Left lobe of liver (tissue), 2 donors: Measurements from ENCODE around the gene GALNT15. TPM values are rescaled to one million over a fixed set of nuclear protein-coding genes. Genes with fewer than 3 reads are reported as not detected.

Experiments used
- ATAC-seq: fragments of 200-7000 bp; cut with Tn5 transposase; one replicate; pipeline ENCODE4 v1.9.1; 2020; ENCODE audit warnings: mild to moderate bottlenecking, moderate library complexity
- DNase-seq: peaks from one replicate; pipeline ENCODE4 v3.0.0-alpha.2; 2020; ENCODE audit warnings: low spot score
- total RNA-seq: library from RNA; stranded (reverse); gene quantifications from one replicate; pipeline ENCODE4 v1.2.1, GENCODE V29; 2021
- donor health status: DM: no; HTN: no; CAD: no; lungs with moderate emphysema.
- donor health status: DM: no; HTN: yes; CAD: no.

The GALNT15 gene
- total RNA-seq, 1 donor from 2014 or later = 2.7 TPM

- DNase-seq = no peak
- ATAC-seq = peak; percentile 52
Measured at GRCh38 chr3:16151109-16151508, 23.4 kb upstream of the GALNT15 start.

- no peak for ATAC-seq
- peak; percentile 29 for DNase-seq
Measured at GRCh38 chr3:16168211-16168610, 6.3 kb upstream of the GALNT15 start.

GRCh38 chr3:16171009-16171408 is 3.5 kb upstream of the GALNT15 start:
- ATAC-seq (peak; percentile 16), DNase-seq (peak; percentile 36)

- peak; percentile 62 for DNase-seq
- peak; percentile 62 for ATAC-seq
Measured at GRCh38 chr3:16171825-16172224, 2.7 kb upstream of the GALNT15 start.

- ATAC-seq = no peak
- DNase-seq = peak; percentile 23
Measured at GRCh38 chr3:16173283-16174025, 1.0 kb upstream of the GALNT15 start.

GRCh38 chr3:16174026-16174355 is 489 bp upstream of the GALNT15 start:
- ATAC-seq (no peak), DNase-seq (no peak)

GRCh38 chr3:16174976-16175901 is 759 bp downstream of the GALNT15 start:
- DNase-seq (peak; percentile 23), ATAC-seq (no peak)

- no peak for ATAC-seq
- no peak for DNase-seq
Measured at GRCh38 chr3:16176391-16177030, 2.0 kb downstream of the GALNT15 start.

- DNase-seq = no peak
- no peak for ATAC-seq
Measured at GRCh38 chr3:16177382-16177781, 2.9 kb downstream of the GALNT15 start.

GRCh38 chr3:16177962-16178627 is 3.6 kb downstream of the GALNT15 start:
- DNase-seq = peak; percentile 81

GRCh38 chr3:16178628-16178988 is 4.1 kb downstream of the GALNT15 start:
- ATAC-seq = no peak
- DNase-seq = no peak

More at GRCh38 chr3:16177962-16178627, 3.6 kb downstream of the GALNT15 start:
- peak; percentile 90 for ATAC-seq

- no peak for DNase-seq
- ATAC-seq = no peak
Measured at GRCh38 chr3:16179261-16179660, 4.8 kb downstream of the GALNT15 start.

- DNase-seq (no peak), ATAC-seq (no peak)
Measured at GRCh38 chr3:16179771-16180736, 5.6 kb downstream of the GALNT15 start.

GRCh38 chr3:16180737-16181134 is 6.3 kb downstream of the GALNT15 start:
- ATAC-seq (no peak), DNase-seq (no peak)

- ATAC-seq (no peak), DNase-seq (no peak)
Measured at GRCh38 chr3:16181361-16181760, 6.9 kb downstream of the GALNT15 start.

- DNase-seq (no peak), ATAC-seq (no peak)
Measured at GRCh38 chr3:16182183-16182582, 7.7 kb downstream of the GALNT15 start.

- DNase-seq = no peak
Measured at GRCh38 chr3:16182612-16183011, 8.1 kb downstream of the GALNT15 start.

GRCh38 chr3:16183082-16183481 is 8.6 kb downstream of the GALNT15 start:
- ATAC-seq (no peak), DNase-seq (no peak)

More at GRCh38 chr3:16182612-16183011, 8.1 kb downstream of the GALNT15 start:
- no peak for ATAC-seq

GRCh38 chr3:16183601-16184270 is 9.3 kb downstream of the GALNT15 start:
- ATAC-seq = no peak

More at GRCh38 chr3:16183601-16184270, 9.3 kb downstream of the GALNT15 start:
- DNase-seq = no peak
